NCI-H510A (cell line): ENCODE measurements around the gene CMTM6.
"Not testable (repeated sequence)": the region's sequence is repeated elsewhere in the genome, so short reads cannot be mapped to it uniquely, and the experiment has no call there.

ENCODE experiments used
- DNase-seq: peaks from one replicate; lab custom pipeline; 2025; lab: John Stamatoyannopoulos, UW

Gene CMTM6

GRCh38 chr3:32466808-32467207 is 35.8 kb downstream of the CMTM6 start:
- not testable (repeated sequence) for DNase-seq

GRCh38 chr3:32464726-32465125 is 37.9 kb downstream of the CMTM6 start:
- not testable (repeated sequence) for DNase-seq

DNA sequence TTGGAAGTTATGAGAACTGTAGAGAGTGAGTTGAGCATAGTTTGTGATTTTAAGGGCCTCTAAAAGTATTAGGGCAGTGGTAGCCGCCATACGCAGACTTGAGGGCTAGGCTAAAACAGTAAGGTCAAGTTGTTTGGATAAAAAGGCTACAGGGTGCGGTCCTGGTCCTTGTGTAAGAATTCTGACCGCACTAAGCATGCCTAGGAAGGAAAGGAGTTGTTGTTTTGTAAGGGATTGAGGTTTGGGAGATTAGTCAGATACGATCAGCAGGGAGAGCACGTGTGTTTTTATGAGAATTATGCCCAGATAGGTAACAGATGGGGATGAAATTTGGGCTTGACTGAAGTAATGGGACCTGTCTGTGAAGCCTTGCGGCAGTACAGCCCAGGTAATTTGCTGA is 39.2 kb downstream of the CMTM6 start:
- DNase-seq = not testable (repeated sequence)

GRCh38 chr3:32462191-32462986 is 40.3 kb downstream of the CMTM6 start:
- DNase-seq = not testable (repeated sequence)

- DNase-seq = not testable (repeated sequence)
Measured at GRCh38 chr3:32460817-32461496, 41.7 kb downstream of the CMTM6 start.

DNA sequence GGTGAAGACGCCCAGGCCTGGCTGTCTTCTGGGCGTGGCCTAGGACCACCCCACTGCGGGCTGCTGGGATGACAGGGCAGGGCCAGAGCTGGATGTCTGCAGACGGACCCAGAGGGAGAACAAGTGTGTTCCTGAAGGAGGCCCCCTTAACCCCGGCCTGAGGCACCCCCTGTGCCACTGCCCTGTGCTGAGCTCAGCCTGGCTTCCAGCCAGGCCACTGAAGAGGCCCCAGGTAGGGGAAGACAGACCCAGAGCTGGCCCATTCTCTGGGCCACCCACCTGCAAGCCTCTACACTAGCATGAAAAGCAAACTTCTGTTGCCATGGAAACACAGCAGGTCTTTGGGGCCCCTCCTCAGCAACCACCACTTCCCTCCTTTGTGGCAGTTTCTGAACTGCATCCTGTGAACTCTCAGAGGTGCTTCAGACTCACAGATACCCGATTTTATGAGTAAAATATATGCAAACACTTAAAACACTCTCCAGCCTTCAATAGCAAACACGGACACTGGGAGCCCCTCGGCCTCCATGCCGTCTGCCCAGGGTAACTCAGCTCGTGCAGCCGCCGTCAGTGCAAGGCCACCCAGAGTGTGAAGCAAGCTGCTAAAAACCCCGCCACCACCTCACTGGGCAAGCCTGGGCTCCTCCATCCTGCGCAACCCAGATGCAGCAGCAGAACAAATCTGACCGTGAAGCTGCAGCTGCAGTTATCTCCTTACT is 42.5 kb downstream of the CMTM6 start:
- DNase-seq = peak; percentile 50

DNA sequence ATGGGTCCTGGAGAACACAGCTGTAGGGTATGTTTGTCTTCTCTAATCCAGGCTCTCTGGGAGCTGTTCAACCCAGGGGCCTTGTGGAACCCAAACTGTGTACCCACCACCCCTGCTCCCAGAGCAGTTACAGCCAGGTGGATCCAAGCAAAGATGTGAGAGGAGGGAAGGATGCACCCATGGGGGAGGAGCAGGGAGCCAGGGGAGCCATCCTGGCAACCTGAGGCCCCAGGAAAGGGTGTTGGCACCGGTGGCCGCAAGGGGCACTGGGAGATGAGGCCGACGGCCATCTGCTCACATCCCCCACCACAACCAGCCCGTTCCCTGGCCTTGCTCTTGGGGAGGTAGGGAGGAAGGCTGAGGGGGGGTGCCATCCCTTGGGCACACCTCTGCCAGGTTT is 43.2 kb downstream of the CMTM6 start:
- no peak for DNase-seq

DNA sequence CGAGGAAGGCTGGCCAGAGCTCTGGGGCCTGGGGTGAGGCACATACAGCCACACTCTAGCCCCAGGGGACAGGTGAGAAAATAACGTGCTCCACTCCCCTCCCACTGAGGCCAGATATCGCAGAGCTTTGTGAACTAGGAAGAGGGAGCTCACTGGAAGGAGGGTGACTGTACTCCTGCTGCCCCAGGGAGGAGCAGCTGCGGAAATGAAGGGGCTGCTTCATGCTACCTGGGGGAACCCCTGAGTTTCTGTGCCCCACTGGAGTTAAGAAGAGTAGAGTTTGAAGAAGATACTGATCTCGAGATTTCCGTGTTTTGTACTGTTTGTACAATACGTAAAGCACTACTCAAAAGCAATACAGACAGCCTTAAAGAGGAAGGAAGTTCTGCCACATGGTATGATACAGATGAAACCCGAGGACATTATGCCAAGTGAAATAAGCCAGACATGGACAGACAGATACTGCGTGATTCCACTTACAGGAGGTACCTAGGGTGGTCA is 44.6 kb downstream of the CMTM6 start:
- no peak for DNase-seq

DNA sequence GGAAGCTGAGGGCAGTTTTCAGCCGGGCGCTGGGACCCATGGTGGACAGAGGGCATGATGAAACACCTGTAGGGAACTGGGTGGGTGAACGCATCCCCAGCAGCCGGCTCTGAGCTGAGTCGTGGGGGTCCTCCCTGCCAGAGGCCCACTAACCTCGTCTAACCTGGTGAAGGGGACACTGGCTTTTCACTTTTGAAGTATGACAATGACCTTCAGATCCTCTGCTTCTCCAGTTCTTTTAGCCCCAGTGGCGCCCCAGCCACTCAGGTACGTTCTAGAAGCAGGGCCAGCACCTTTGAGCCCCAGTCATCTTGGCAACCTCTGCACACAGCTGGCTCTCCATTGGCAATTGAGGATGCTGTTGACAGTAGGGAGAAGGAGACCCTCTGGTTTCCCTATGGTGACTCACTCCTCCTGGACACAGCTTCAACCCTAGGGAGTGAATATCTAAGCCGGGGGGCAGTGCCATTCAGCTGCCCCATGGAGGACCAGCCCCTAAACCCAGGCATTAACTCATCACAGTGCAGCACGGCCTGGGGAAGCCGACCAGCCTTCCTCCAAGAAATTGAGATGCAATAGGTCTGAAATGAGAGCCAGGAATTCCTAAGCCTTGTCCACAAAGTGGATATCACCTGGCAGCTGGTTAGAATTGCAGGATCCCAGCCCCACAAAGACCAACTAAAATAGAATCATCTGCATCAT is 46.1 kb downstream of the CMTM6 start:
- no peak for DNase-seq

DNA sequence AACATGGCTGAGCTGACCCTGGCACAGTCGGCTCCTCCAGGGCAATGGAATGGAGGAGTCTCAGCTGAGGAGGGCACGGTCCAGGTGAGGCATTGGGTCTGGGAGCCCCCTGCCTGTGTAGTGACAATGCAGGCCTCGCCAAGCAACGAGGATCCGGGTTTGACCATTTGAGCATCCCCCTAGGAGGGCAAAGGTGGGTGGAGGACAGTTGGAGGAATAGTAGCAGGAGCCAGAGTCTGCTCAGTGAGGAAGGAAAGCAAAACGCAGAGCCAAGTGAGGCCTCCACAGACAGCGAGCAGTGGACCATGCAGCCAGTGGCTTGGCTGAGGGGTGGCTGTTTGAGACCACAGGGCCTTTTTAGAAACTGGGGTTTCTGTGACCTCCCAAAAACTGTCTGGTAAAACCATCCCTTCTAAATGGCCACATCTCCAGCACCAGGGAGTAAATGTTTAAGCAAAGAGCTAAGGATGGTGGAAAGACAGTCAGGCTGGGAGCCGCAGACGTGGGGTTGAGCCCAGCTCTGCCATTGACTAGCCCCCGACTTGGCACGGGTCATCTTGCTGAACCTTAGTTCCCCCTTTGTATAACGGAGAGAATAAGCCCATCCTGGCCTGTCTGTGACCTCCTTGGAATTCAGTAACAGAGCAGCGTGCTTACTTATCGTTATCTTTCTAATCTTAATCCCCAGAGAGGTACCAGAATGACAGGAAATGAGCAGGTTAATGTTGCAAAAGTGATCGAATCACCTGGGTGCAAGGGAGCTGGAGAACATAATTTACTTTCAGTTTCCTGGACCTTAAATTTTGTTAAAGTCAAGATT is 46.8 kb downstream of the CMTM6 start:
- no peak for DNase-seq

DNA sequence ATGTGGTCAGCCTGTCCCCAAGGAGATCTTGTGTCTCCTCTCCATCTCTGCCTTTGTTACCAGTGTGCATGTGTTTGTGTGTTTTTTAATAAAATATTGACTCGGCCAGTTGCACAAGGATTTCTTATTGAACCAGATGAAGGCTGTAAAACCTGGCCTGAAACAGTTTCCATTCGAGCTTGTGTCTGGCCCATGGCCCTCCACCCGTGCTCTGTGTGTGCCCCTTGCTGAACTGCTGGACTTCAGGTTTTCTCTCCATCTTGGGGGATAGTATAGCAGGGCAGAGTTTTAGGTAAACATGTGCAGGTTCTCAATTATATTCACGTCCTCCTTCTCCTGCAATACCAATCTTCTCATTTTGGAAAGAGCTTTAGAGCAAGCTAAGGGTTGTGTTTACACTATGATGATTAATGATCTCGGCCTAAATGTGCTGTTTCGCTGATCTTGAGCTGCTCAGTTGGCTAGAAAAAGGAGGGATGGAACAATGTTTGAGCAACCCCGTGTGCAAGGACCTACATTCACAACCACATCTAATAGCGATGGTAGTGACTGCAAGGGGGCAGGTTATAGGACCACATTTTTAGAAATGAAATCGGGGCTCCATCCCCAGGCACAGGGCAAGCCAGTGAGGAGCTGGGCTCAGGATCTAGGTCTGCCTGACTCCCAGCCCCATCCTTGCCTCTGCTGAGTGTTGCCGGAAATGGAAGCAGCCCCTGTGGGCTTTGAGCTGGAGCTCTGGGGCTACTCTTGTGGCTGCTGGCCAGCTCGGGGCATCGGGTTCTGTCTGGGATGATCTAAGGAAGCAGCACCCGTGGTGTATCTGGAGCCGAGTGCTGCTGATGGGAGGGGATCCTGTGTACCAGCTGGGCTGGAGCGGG is 47.7 kb downstream of the CMTM6 start:
- no peak for DNase-seq

DNA sequence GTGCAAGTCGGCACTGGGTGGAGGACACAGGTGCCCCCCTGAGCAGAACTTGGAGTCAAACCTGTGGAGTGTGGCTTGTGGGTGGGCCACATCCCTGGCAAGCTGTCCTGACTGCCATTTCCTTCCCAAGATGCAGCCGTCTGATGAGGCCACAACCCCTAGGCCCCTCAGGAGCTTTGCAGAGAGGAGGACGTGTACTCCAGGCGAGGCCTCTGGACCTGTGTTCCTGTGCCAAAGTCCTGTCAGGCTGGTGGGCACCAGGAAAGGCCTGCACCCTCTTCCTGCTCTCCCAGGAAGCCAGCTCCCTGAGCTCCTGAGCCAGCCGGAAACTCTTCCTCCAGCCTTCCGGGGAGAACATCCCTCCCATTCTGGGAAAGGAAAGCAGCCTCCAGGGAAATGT is 48.5 kb downstream of the CMTM6 start:
- DNase-seq = no peak

- no peak for DNase-seq
Measured at GRCh38 chr3:32453346-32453745, 49.3 kb downstream of the CMTM6 start.

GRCh38 chr3:32452009-32452408 is 50.6 kb downstream of the CMTM6 start:
- no peak for DNase-seq

- no peak for DNase-seq
Measured at GRCh38 chr3:32450992-32451659, 51.5 kb downstream of the CMTM6 start.

GRCh38 chr3:32450426-32450825 is 52.2 kb downstream of the CMTM6 start:
- no peak for DNase-seq

GRCh38 chr3:32449691-32450090 is 53.0 kb downstream of the CMTM6 start:
- DNase-seq = no peak

GRCh38 chr3:32448686-32449474 is 53.8 kb downstream of the CMTM6 start:
- no peak for DNase-seq
